Measurements from ENCODE around the gene CYTL1. TPM values are rescaled to one million over a fixed set of nuclear protein-coding genes. Genes with fewer than 3 reads are reported as not detected.

CYTL1 gene
- total RNA-seq, 4 donors from 2014 or later, result 0.49 to 0.97 (median 0.71) TPM; not detected in 1

GRCh38 chr4:5026371-5026770, 7.1 kb upstream of the CYTL1 start:
- no peak for DNase-seq (ENCODE audit: low spot score in 2 of 2)
- no peak overlapping the region for H3K4me3 ChIP-seq (ENCODE audit: low read depth, poor library complexity, severe bottlenecking)
- 78 to 81% methylated on average over 3 of the region's 3 CpGs for WGBS, 2 donors
- TF ChIP-seq, protein P1, sequence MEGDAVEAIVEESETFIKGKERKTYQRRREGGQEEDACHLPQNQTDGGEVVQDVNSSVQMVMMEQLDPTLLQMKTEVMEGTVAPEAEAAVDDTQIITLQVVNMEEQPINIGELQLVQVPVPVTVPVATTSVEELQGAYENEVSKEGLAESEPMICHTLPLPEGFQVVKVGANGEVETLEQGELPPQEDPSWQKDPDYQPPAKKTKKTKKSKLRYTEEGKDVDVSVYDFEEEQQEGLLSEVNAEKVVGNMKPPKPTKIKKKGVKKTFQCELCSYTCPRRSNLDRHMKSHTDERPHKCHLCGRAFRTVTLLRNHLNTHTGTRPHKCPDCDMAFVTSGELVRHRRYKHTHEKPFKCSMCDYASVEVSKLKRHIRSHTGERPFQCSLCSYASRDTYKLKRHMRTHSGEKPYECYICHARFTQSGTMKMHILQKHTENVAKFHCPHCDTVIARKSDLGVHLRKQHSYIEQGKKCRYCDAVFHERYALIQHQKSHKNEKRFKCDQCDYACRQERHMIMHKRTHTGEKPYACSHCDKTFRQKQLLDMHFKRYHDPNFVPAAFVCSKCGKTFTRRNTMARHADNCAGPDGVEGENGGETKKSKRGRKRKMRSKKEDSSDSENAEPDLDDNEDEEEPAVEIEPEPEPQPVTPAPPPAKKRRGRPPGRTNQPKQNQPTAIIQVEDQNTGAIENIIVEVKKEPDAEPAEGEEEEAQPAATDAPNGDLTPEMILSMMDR (IDR thresholded peaks at IDR 0.05), result no peak
- TF ChIP-seq POLR2A (IDR thresholded peaks at IDR 0.05), result no peak
- intact Hi-C loops (cut with DNase I; ENCODE audit: low total_unique reads), result no loop called here

DNA sequence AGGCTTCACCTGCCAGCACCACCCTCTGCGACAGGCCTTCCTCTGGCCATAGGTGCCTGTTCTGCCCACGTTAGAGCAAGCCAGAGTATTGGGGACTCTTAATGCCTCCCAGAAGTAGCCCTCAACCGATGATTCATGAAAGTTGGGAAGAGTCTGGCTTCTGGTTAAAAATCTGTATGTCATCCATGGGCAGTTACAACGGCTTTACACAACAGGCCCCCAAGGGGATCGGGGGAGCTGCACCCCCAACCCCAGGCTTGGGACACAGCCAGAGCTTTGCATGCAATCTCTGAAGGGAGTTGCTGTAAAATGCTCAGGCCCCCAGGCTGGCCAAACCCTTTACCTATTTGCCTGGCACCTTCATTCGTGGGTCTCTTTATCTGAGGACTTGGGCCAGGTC, 5.4 kb upstream of the CYTL1 start:
- intact Hi-C loops (cut with DNase I; ENCODE audit: low total_unique reads), result no loop called here
- WGBS, 2 donors, result 53 to 64% methylated on average over 5 to 6 of the region's 6 CpGs
- H3K4me3 ChIP-seq (ENCODE audit: low read depth, poor library complexity, severe bottlenecking), result no peak overlapping the region
- DNase-seq (ENCODE audit: low spot score in 2 of 2), result peak in 1 of 2 donors; percentile 47
- TF ChIP-seq POLR2A (IDR thresholded peaks at IDR 0.05), result no peak
- TF ChIP-seq, protein P1 (IDR thresholded peaks at IDR 0.05), result no peak

- TF ChIP-seq, protein P1 (IDR thresholded peaks at IDR 0.05), result no peak
- no peak for TF ChIP-seq POLR2A (IDR thresholded peaks at IDR 0.05)
- no peak for DNase-seq (ENCODE audit: low spot score in 2 of 2)
- no peak overlapping the region for H3K4me3 ChIP-seq (ENCODE audit: low read depth, poor library complexity, severe bottlenecking)
- WGBS, 2 donors, result 83 to 93% methylated on average over 3 of the region's 3 CpGs
- intact Hi-C loops (cut with DNase I; ENCODE audit: low total_unique reads), result no loop called here
These were observed 2.3 kb upstream of the CYTL1 start for GRCh38 chr4:5021546-5021945.

GRCh38 chr4:5020341-5020740, 1.1 kb upstream of the CYTL1 start:
- 80 to 87% methylated on average over 1 of the region's 1 CpG for WGBS, 2 donors
- TF ChIP-seq, protein P1 (IDR thresholded peaks at IDR 0.05), result no peak
- TF ChIP-seq POLR2A (IDR thresholded peaks at IDR 0.05), result no peak
- DNase-seq (ENCODE audit: low spot score in 2 of 2), result no peak
- H3K4me3 ChIP-seq (ENCODE audit: low read depth, poor library complexity, severe bottlenecking), result no peak overlapping the region
- intact Hi-C loops (cut with DNase I; ENCODE audit: low total_unique reads), result no loop called here

DNA sequence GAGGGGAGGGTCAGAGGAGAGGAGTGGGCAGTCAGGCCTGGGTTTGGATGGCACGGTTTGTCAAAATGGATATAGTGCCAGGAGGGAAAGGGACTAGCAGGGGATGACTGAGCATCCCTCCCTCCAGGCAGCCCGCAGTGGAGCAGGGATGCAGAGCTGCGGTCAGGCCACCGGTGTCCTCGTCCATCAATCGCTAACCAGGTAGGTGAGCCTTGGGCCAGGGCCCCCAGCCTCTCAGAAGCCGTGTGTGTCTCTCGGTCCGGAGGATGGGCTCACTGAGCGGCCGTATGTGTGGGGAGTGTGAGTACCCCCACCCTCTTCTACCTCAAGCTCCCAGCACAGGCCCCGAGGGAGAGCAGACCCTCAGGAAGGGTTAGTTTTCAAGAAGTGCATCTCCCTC, 538 bp upstream of the CYTL1 start:
- no peak for DNase-seq (ENCODE audit: low spot score in 2 of 2)
- 79 to 87% methylated on average over 12 of the region's 12 CpGs for WGBS, 2 donors
- no peak overlapping the region for H3K4me3 ChIP-seq (ENCODE audit: low read depth, poor library complexity, severe bottlenecking)
- TF ChIP-seq, protein P1 (IDR thresholded peaks at IDR 0.05), result no peak
- no peak for TF ChIP-seq POLR2A (IDR thresholded peaks at IDR 0.05)
- intact Hi-C loops (cut with DNase I; ENCODE audit: low total_unique reads), result no loop called here

- intact Hi-C loops (cut with DNase I; ENCODE audit: low total_unique reads), result no loop called here
- TF ChIP-seq, protein P1 (IDR thresholded peaks at IDR 0.05), result no peak
- no peak for TF ChIP-seq POLR2A (IDR thresholded peaks at IDR 0.05)
- DNase-seq (ENCODE audit: low spot score in 2 of 2), result no peak
- no peak overlapping the region for H3K4me3 ChIP-seq (ENCODE audit: low read depth, poor library complexity, severe bottlenecking)
- WGBS, 2 donors, result 29 to 45% methylated on average over 6 of the region's 6 CpGs
These were observed 655 bp downstream of the CYTL1 start for GRCh38 chr4:5018603-5019002.

All from lower leg skin (tissue), 4 donors.